LNCaP clone FGC (cell line): Measurements from ENCODE around the gene EDA.

Source experiments
- DNase-seq: peaks from one replicate; pipeline ENCODE4 v3.0.0-alpha.2; 2011; ENCODE audit warnings: low read depth
- H3K4me3 ChIP-seq: 2 replicates; pipeline ENCODE4 v1.5.1; 2011; ENCODE audit warnings: mild to moderate bottlenecking, low read depth, low read length, control low read depth
- TF ChIP-seq, protein P1 (sequence below): IDR thresholded peaks from 2 replicates; pipeline ENCODE4 v1.5.1; 2012; ENCODE audit warnings: mild to moderate bottlenecking; ENCODE audit not compliant: control insufficient read depth, insufficient read depth; ENCODE audit errors: extremely low read depth

The EDA gene

DNA sequence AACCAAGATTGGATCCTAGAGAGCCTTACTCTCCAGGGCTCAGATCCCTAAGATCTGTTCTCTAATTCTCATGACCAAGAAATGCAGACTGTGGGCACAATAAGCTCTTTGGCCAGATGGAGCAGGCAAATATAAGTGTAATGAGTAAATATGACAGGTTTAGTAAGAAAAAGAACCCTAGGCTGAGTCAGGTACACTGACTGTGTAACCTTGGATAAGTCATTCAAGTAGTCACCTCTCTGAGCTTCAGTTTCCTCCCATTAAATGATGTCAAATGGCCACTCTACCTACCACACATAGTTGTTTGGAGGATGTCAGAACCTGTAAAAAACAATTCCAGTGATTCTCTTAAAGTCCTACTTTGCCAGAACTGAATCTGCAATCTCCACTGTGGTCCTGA lies 8.3 kb upstream of the EDA start:
- H3K4me3 ChIP-seq: no peak overlapping the region
- TF ChIP-seq, protein P1, sequence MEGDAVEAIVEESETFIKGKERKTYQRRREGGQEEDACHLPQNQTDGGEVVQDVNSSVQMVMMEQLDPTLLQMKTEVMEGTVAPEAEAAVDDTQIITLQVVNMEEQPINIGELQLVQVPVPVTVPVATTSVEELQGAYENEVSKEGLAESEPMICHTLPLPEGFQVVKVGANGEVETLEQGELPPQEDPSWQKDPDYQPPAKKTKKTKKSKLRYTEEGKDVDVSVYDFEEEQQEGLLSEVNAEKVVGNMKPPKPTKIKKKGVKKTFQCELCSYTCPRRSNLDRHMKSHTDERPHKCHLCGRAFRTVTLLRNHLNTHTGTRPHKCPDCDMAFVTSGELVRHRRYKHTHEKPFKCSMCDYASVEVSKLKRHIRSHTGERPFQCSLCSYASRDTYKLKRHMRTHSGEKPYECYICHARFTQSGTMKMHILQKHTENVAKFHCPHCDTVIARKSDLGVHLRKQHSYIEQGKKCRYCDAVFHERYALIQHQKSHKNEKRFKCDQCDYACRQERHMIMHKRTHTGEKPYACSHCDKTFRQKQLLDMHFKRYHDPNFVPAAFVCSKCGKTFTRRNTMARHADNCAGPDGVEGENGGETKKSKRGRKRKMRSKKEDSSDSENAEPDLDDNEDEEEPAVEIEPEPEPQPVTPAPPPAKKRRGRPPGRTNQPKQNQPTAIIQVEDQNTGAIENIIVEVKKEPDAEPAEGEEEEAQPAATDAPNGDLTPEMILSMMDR: no peak
- no peak for DNase-seq

DNA sequence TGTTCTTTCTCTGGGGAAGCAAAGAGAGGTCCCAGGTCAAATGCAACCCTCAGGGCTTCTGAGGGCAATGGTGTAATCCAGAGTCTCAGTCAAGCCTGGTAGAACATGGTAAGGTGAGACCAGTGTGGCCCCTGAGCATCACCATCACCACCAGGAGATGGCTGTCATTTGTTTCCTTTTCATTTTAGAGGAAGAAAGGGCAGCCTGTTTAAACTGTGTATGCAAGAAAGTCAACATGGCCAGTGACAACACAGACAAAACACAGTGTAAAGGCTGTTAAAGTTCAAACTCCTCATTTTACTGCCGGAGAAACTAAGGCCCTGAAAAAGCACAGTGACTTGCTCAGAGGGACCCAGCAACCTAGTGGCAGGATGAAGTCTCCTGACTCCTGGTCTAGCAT lies 2.0 kb upstream of the EDA start:
- TF ChIP-seq, protein P1: no peak
- no peak for DNase-seq
- no peak overlapping the region for H3K4me3 ChIP-seq

DNA sequence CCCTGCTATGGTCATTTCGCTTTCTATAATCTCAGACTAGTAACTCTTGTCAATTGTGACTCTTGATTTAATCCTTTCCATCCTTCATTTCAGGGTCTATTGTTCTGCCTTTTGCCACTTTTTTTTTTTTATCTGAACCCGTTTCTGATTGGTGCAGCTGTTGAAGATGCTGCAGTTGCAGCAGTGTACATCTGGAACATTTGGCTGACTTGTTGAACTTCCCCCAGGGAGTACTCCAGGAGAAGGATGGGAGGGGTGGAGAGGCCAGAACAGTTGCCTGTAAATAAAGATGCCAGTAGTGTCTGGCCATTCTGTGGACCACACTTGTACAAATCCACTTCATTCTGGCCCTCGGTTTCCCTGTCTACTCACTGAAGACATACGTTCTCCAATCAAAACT lies 1.0 kb upstream of the EDA start:
- TF ChIP-seq, protein P1: no peak
- DNase-seq: no peak
- H3K4me3 ChIP-seq: no peak overlapping the region

DNA sequence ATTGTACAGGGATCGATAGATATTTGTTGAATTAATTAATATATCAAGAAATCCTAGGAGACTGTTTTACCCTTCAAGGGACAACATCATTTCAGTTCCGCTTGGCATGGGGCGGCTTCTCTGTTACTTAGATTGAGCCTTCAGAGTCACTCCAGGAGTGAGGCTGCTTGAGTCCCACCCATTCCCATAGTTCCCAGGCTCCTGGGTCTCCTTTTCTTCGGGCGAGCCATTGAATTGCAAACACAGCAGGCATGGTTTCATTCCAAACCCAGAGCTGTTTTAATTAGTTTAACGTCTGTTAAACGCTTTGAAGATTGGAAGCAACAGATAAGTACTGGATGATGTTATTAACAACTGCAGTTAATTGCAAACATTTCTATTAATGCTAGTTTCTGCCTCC lies 571 bp upstream of the EDA start:
- TF ChIP-seq, protein P1: no peak
- no peak for DNase-seq
- no peak overlapping the region for H3K4me3 ChIP-seq

DNA sequence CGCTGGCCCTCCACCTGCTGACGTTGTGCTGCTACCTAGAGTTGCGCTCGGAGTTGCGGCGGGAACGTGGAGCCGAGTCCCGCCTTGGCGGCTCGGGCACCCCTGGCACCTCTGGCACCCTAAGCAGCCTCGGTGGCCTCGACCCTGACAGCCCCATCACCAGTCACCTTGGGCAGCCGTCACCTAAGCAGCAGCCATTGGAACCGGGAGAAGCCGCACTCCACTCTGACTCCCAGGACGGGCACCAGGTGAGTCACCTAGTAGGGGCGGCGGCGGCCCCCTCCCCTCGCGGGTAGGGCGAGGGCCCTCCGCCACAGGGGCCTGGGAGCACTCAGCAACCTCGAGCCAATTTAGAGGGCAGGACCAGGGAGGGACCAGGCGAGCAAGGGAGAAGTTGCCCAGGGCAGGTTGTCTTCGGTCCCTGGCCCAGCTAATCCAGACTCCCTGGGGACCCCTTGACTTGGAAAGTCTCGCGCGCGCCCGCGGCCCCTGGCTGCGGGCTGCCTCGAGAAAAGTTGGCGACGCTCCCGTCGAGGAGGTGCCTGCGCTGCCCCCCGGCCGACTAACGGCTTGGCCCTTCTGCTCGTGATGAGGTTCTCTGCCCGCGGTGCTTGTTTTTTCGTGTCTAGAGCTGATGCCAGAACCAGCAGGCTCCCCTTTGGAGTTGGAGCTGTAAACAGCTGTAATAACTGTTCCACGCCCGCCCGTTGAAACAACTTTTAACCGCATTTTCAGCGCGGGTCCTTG lies 717 bp downstream of the EDA start:
- no peak for DNase-seq
- TF ChIP-seq, protein P1: no peak
- peak overlapping the region; percentile 69 for H3K4me3 ChIP-seq

DNA sequence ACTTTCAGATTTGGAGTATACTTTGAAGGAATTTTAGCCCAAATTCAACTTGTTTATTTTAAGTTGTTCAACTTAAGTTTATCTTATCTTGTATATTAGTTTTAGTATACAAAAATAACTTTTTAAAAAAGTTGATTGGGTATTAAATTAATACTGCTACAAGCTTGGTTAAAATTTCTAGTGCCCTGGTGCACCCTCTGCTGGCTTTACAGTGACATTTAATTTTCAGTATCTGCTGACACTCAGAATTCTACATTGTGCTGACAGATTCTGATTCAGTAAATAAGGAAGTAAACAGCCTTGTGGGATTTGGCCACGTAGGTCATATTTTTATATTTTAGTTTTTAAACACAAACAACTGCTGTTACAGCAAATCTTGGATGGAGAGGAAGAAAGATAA lies 2.9 kb downstream of the EDA start:
- peak overlapping the region; percentile 9; the same call in 1 of the 2 replicates for H3K4me3 ChIP-seq
- DNase-seq: peak; percentile 25
- TF ChIP-seq, protein P1: peak; percentile 42

DNA sequence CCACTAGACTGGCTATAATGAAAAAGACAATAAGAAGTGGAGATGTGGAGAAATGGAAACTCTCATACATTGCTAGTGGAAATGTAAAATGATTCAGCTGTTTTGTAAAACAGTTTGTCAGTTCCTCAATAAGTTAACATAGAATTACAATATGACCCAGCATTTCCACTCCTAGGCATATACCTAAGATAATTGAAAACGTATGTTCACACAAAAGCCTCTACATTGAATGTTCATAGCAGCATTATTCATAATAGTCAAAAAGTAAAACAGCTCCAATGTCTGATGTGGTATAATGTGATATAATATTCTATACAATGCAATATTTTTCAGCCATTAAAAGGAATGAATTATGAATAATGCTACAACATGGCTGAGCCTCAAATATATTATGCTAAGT lies 10.2 kb downstream of the EDA start:
- TF ChIP-seq, protein P1: no peak
- DNase-seq: no peak
- H3K4me3 ChIP-seq: no peak overlapping the region
